MM.1S (cell line): Measurements from ENCODE around the gene GTF2IRD1.

Experiments used
- CTCF ChIP-seq: fragments of 300-600 bp; sonication (generic); IDR thresholded peaks from 2 replicates; pipeline ENCODE4 v1.5.1; 2016; ENCODE audit warnings: antibody characterized with exemption, low read length, mixed read lengths
- EZH2phosphoT487 ChIP-seq: fragments of 300-600 bp; sonication (generic); IDR thresholded peaks from 2 replicates; pipeline ENCODE4 v1.6.1; 2018; ENCODE audit warnings: antibody characterized with exemption, low read length

- TF ChIP-seq CTCF, result no peak
- no peak for TF ChIP-seq EZH2phosphoT487
Observed at GRCh38 chr7:74407958-74408357, 45.7 kb upstream of the GTF2IRD1 start.
